Measurements from ENCODE around the gene STK32C. TPM values are rescaled to one million over a fixed set of nuclear protein-coding genes. Genes with fewer than 3 reads are reported as not detected.

The STK32C gene
- polyA plus RNA-seq, 2 of the 4 experiments (the other 2 are of a cell fraction): 29.9 to 43.6 TPM

GRCh38 chr10:132205650-132206376, 101.9 kb downstream of the STK32C start:
- no peak overlapping the region for H3K4me2 ChIP-seq
- CTCF ChIA-PET: no interaction called here
- no peak for ATAC-seq
- H3K9me3 ChIP-seq: no peaks in the 10 kb centered on the region
- TF ChIP-seq HEYL (CRISPR knock-in tag; IDR thresholded peaks at IDR 0.05): no peak
- TF ChIP-seq NPAS2 (CRISPR knock-in tag; IDR thresholded peaks at IDR 0.05; ENCODE audit: borderline replicate concordance): no peak
- no peak for TF ChIP-seq KDM5A (IDR thresholded peaks at IDR 0.05)
- TF ChIP-seq BHLHE40 (IDR thresholded peaks at IDR 0.05; ENCODE audit: low read depth, low read length): no peak
- TF ChIP-seq REST (IDR thresholded peaks at IDR 0.05): no peak
- no peak for TF ChIP-seq HES2 (IDR thresholded peaks at IDR 0.05)
- TF ChIP-seq USF2 (IDR thresholded peaks at IDR 0.05): no peak
- no peak for TF ChIP-seq HOXA7 (CRISPR knock-in tag; IDR thresholded peaks at IDR 0.05)
- TF ChIP-seq CEBPB (IDR thresholded peaks at IDR 0.05): no peak
- TF ChIP-seq TFCP2L1 (CRISPR knock-in tag; IDR thresholded peaks at IDR 0.05): no peak
- TF ChIP-seq E2F6 (IDR thresholded peaks at IDR 0.05; ENCODE audit: borderline replicate concordance, low read depth): no peak
- TF ChIP-seq CTCF (IDR thresholded peaks at IDR 0.05): no peak
- no peak for TF ChIP-seq HMGXB4 (CRISPR knock-in tag; IDR thresholded peaks at IDR 0.05; ENCODE audit: borderline replicate concordance)
- 86% methylated on average over 17 of the region's 37 CpGs for WGBS (ENCODE audit: missing lambda C conversion rate)
- FAIRE-seq: no peak
- no peak for DNase-seq (ENCODE audit: low read depth in 1 of 2, low spot score in 1 of 2)
- no peak overlapping the region for H3K27ac ChIP-seq
- no peak overlapping the region for H3K4me3 ChIP-seq
- H3K4me1 ChIP-seq: no peaks in the 10 kb centered on the region
- POLR2A ChIA-PET: interaction anchor here (0.6 kb wide), 1 partner anchor 124 kb away, joined by 6 read pairs; no protein-coding TSS in a partner anchor

- ChIA-PET POLR2A (no interaction called here), CTCF (interaction anchor here (1.1 kb wide), 1 partner anchor 12 kb away, joined by 3 read pairs; no protein-coding TSS in a partner anchor)
- Histone ChIP-seq H3K27ac (no peak overlapping the region), H3K4me2 (no peak overlapping the region), H3K9me3 (no peaks in the 10 kb centered on the region), H3K4me3 (no peak overlapping the region), H3K4me1 (no peaks in the 10 kb centered on the region)
- TF ChIP-seq KDM5A (IDR thresholded peaks at IDR 0.05): no peak
- peak in 1 of 2 experiments; percentile 4; a peak in 1 of 5 replicates for TF ChIP-seq RAD21 (conservative IDR thresholded peaks at IDR 0.05 in 1 of 2, IDR thresholded peaks at IDR 0.05 in 1 of 2)
- TF ChIP-seq RARB (CRISPR knock-in tag; IDR thresholded peaks at IDR 0.05): no peak
- DNase-seq (ENCODE audit: low read depth in 1 of 2, low spot score in 1 of 2) (no peak), ATAC-seq (peak in 1 of 2 experiments; percentile 32; a peak in 2 of 6 replicates), FAIRE-seq (no peak)
- 85% methylated on average over 25 of the region's 28 CpGs for WGBS (ENCODE audit: missing lambda C conversion rate)
Observed at GRCh38 chr10:132204781-132205473, 102.8 kb downstream of the STK32C start.

Measured in A549 (cell line).